Suprapubic skin (tissue), 3 donors: ENCODE data around the gene DAAM2.

Experiments
- CTCF ChIP-seq, 2 donors: fragments of 200-600 bp in 1 of 2; fragments of 450-650 bp in 1 of 2; sonication (generic) in 1 of 2; IDR thresholded peaks; one replicate each; pipeline ENCODE4 v1.5.1; 2016 to 2019; ENCODE audit warnings: antibody characterized with exemption in 2 of 2, mild to moderate bottlenecking in 1 of 2, moderate library complexity in 1 of 2
- EP300 ChIP-seq: sonication (generic); formaldehyde crosslinking; IDR thresholded peaks from one replicate; pipeline ENCODE4 v1.6.1; 2017; ENCODE audit warnings: antibody characterized with exemption
- POLR2A ChIP-seq, 2 donors: fragments of 450-650 bp; IDR thresholded peaks; one replicate each; pipeline ENCODE4 v1.6.1; 2017; ENCODE audit warnings: antibody characterized with exemption in 2 of 2, mild to moderate bottlenecking in 2 of 2, moderate library complexity in 2 of 2

- no peak for TF ChIP-seq EP300
- no peak for TF ChIP-seq CTCF (IDR thresholded peaks at IDR 0.05)
- no peak for TF ChIP-seq POLR2A (IDR thresholded peaks at IDR 0.05)
Measured at GRCh38 chr6:39920157-39920556, 128.0 kb downstream of the DAAM2 start.
